Measurements from ENCODE around the gene MTUS2.

DNA sequence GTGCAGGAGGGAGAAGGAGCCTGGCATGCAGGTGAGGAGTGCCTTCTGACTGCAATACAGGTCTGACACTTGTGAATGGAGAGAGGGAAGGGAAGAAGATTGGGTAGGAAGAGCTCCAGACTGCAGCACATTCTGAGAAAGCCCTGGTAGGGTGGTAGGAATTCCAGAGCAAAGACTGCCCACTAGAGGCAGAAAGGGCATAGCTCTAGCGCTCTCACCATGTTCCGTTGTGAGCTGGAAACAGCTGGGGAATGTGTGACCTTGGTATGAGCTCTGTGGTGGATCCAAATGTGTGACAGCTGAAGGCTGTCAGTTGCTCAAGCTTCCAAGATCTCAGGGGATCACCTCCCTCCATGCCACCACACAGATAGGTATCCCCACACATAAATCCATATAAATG lies 2.9 kb upstream of the MTUS2 start:
- TF ChIP-seq POLR2A (IDR thresholded peaks at IDR 0.05) (no peak), POLR2AphosphoS5 (IDR thresholded peaks at IDR 0.05) (no peak)

All from stomach (tissue), 4 donors.